HCT116 (cell line): ENCODE data around the gene INTS4. TPM values are rescaled to one million over a fixed set of nuclear protein-coding genes. Genes with fewer than 3 reads are reported as not detected.

Experiments used
- ATAC-seq: fragments of 200-7000 bp; cut with Tn5 transposase; 2 replicates; pipeline ENCODE4 v1.9.1; 2020; ENCODE audit warnings: mild to moderate bottlenecking, moderate library complexity
- BruUV-seq: library from RNA; stranded (reverse); fragments of 400-500 nt; replicated peaks from 2 replicates; lab custom pipeline; 2021; lab: Mats Ljungman, UMichigan
- CTCF ChIA-PET: fragments of 300-600 bp; sonication (Branson Sonifier 250); formaldehyde crosslinking; loops from one replicate; lab custom pipeline; 2021; ENCODE audit warnings: antibody characterized with exemption; lab: Charles Lee
- POLR2A ChIA-PET: fragments of 300-600, 350-600 bp; sonication (Branson Sonifier 250); formaldehyde crosslinking; loops from one replicate; lab custom pipeline; 2021; ENCODE audit warnings: antibody characterized with exemption; lab: Charles Lee
- RAD21 ChIA-PET, 2 experiments: fragments of 300-600 bp; sonication (Branson Sonifier 250); formaldehyde crosslinking; loops; one replicate each; lab custom pipeline; 2023; ENCODE audit warnings: low total read pairs in 2 of 2; ENCODE audit not compliant: uncharacterized antibody in 2 of 2, unreplicated experiment in 2 of 2, low non-redundant PET in 1 of 2; lab: Charles Lee
- DNase-seq: peaks from one replicate; pipeline ENCODE4 v3.0.0-alpha.2; 2010; ENCODE audit warnings: low read depth, low spot score
- H2AFZ ChIP-seq: fragments of 200-600 bp; shearing (Covaris generic), sonication (generic); 2 replicates; pipeline ENCODE4 v1.6.1; 2017; ENCODE audit warnings: low read depth, mixed run types, mixed read lengths, antibody characterized with exemption, low read length; ENCODE audit not compliant: poor library complexity, severe bottlenecking
- H3K27ac ChIP-seq: 2 replicates; pipeline ENCODE4 v1.5.1; 2012; ENCODE audit warnings: low read depth, low read length
- H3K27me3 ChIP-seq: fragments of 200-600 bp; sonication (generic); 2 replicates; pipeline ENCODE4 v1.6.1; 2016; ENCODE audit warnings: mixed run types, low read length, mixed read lengths; ENCODE audit not compliant: insufficient read depth
- H3K36me3 ChIP-seq, 2 experiments: fragments of 200-500 bp in 1 of 2; fragments of 200-600 bp in 1 of 2; sonication (Bioruptor generic) in 1 of 2; sonication (generic) in 1 of 2; 2 replicates each; pipeline versions ENCODE4 v1.5.1 to v1.6.1; 2014 to 2016; ENCODE audit warnings: low read length in 2 of 2, inconsistent platforms in 1 of 2, mixed read lengths in 1 of 2, mixed run types in 1 of 2; ENCODE audit not compliant: insufficient read depth in 2 of 2, control insufficient read depth in 1 of 2
- H3K4me1 ChIP-seq, 2 experiments: fragments of 200-600 bp in 1 of 2; sonication (generic) in 1 of 2; 2 replicates each; pipeline versions ENCODE4 v1.5.1 to v1.6.1; 2012 to 2017; ENCODE audit warnings: low read length in 2 of 2, inconsistent platforms in 1 of 2, mild to moderate bottlenecking in 1 of 2, mixed read lengths in 1 of 2, mixed run types in 1 of 2, moderate library complexity in 1 of 2; ENCODE audit not compliant: insufficient read depth in 2 of 2, control insufficient read depth in 1 of 2
- H3K4me2 ChIP-seq: fragments of 200-600 bp; sonication (generic); 2 replicates; pipeline ENCODE4 v1.6.1; 2017; ENCODE audit warnings: mixed run types, low read length, mixed read lengths
- H3K4me3 ChIP-seq, 2 experiments: fragments of 200-600 bp in 1 of 2; sonication (generic) in 1 of 2; replicated peaks in 1 of 2; 2 replicates each; pipeline ENCODE4 v1.5.1; 2011 to 2016; ENCODE audit warnings: low read length in 2 of 2, control low read depth in 1 of 2, low read depth in 1 of 2, mild to moderate bottlenecking in 1 of 2, mixed read lengths in 1 of 2, mixed run types in 1 of 2
- H3K79me2 ChIP-seq: fragments of 200-600 bp; sonication (generic); 2 replicates; pipeline ENCODE4 v1.6.1; 2017; ENCODE audit warnings: mild to moderate bottlenecking, mixed run types, low read length, moderate library complexity, mixed read lengths; ENCODE audit not compliant: insufficient read depth
- H3K9ac ChIP-seq: fragments of 200-600 bp; sonication (generic); 2 replicates; pipeline ENCODE4 v1.6.1; 2016; ENCODE audit warnings: low read length, mixed read lengths
- H3K9me2 ChIP-seq: fragments of 200-600 bp; sonication (generic), shearing (Covaris generic); 2 replicates; pipeline ENCODE4 v1.6.1; 2017; ENCODE audit warnings: mixed run types, mild to moderate bottlenecking, moderate library complexity; ENCODE audit not compliant: insufficient read depth
- H3K9me3 ChIP-seq, 2 experiments: fragments of 200-500 bp in 1 of 2; fragments of 200-600 bp in 1 of 2; sonication (Bioruptor generic) in 1 of 2; sonication (generic) in 1 of 2; 2 replicates each; pipeline ENCODE4 v1.6.1; 2014 to 2017; ENCODE audit warnings: low read length in 2 of 2, mixed read lengths in 2 of 2, inconsistent platforms in 1 of 2, low read depth in 1 of 2, mild to moderate bottlenecking in 1 of 2, mixed run types in 1 of 2, moderate library complexity in 1 of 2; ENCODE audit not compliant: control insufficient read depth in 1 of 2, insufficient read depth in 1 of 2
- H4K20me1 ChIP-seq: fragments of 200-600 bp; sonication (generic), shearing (Covaris generic); 2 replicates; pipeline ENCODE4 v1.6.1; 2017; ENCODE audit warnings: mixed run types, mild to moderate bottlenecking, moderate library complexity; ENCODE audit not compliant: insufficient read depth
- ATF3 ChIP-seq: IDR thresholded peaks from 2 replicates; pipeline ENCODE4 v1.6.1; 2012
- CBX3 ChIP-seq: IDR thresholded peaks from 2 replicates; pipeline ENCODE4 v1.6.1; 2012; ENCODE audit warnings: low read depth
- CEBPB ChIP-seq: IDR thresholded peaks from 2 replicates; pipeline ENCODE4 v1.6.1; 2012; ENCODE audit warnings: low read depth
- ELF1 ChIP-seq: IDR thresholded peaks from 2 replicates; pipeline ENCODE4 v1.6.1; 2012; ENCODE audit warnings: low read depth, borderline replicate concordance
- EZH2 ChIP-seq: fragments of 200-600 bp; sonication (generic); IDR thresholded peaks from 2 replicates; pipeline ENCODE4 v1.6.1; 2017; ENCODE audit warnings: antibody characterized with exemption, mixed run types
- EZH2phosphoT487 ChIP-seq: fragments of 200-600 bp; IDR thresholded peaks from 2 replicates; pipeline ENCODE4 v1.6.1; 2018; ENCODE audit warnings: antibody characterized with exemption, borderline replicate concordance
- FOSL1 ChIP-seq: IDR thresholded peaks from 2 replicates; pipeline ENCODE4 v1.6.1; 2012; ENCODE audit warnings: low read depth
- JUND ChIP-seq: IDR thresholded peaks from 2 replicates; pipeline ENCODE4 v1.6.1; 2012
- MAX ChIP-seq: IDR thresholded peaks from 2 replicates; pipeline ENCODE4 v1.6.1; 2012
- POLR2A ChIP-seq: IDR thresholded peaks from 2 replicates; pipeline ENCODE4 v1.7.0; 2011; ENCODE audit warnings: borderline replicate concordance; ENCODE audit not compliant: insufficient read depth, insufficient read length; ENCODE audit errors: extremely low read depth
- RAD21 ChIP-seq: IDR thresholded peaks from 2 replicates; pipeline ENCODE4 v1.6.1; 2012; ENCODE audit warnings: low read depth, mild to moderate bottlenecking
- SP1 ChIP-seq: IDR thresholded peaks from 2 replicates; pipeline ENCODE4 v1.6.1; 2012; ENCODE audit warnings: low read depth
- ZBTB33 ChIP-seq: IDR thresholded peaks from 2 replicates; pipeline ENCODE4 v1.6.1; 2011; ENCODE audit warnings: mild to moderate bottlenecking, low read length, moderate library complexity; ENCODE audit not compliant: insufficient replicate concordance; ENCODE audit errors: extremely low read depth
- ZNF274 ChIP-seq: fragments of 200-500 bp; sonication (Bioruptor generic); IDR thresholded peaks from 2 replicates; pipeline ENCODE4 v1.6.1; 2014; ENCODE audit warnings: mild to moderate bottlenecking, low read depth, low read length, inconsistent platforms
- intact Hi-C: fragments of 100-400 bp; cut with micrococcal nuclease; formaldehyde crosslinking; loops from 2 replicates; pipeline ENCODE4 v1.10.0; 2022
- total RNA-seq: library from RNA; stranded (reverse); gene quantifications from one replicate; pipeline ENCODE4 v1.2.1, GENCODE V29; 2021; ENCODE audit not compliant: unreplicated experiment
- TF ChIP-seq, protein P1 (sequence below): IDR thresholded peaks from 2 replicates; pipeline ENCODE4 v1.6.1; 2012; ENCODE audit warnings: low read depth

Gene INTS4
- total RNA-seq, 1 experiment from 2014 or later, result 41.0 TPM

DNA sequence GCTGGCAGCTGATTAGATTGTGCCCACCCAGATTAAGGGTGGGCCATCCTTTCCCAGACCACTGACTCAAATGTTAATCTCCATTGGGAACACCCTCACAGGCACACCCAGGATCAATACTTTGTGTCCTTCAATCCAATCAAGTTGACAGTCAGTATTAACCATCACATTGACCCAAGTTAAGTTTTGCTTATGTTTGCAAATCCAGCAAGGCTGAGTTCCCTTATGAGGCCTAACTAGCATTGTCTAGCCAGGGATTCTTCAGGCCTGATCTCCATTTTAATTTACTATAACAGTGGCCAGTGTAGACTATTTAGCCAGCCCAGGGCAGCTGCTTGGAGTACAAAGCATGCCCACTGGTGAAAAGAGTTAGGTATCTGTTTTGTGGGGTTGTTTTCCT lies 30.9 kb upstream of the INTS4 start:
- no peak for ATAC-seq
- CTCF ChIA-PET, result interaction anchor here (1.3 kb wide), 1 partner anchor 31 kb away, joined by 3 read pairs; the partner anchor contains the start of gene INTS4
- Histone ChIP-seq H3K79me2 (peaks cover 16% of the 10 kb centered on the region; the same call in 1 of the 2 replicates), H3K27me3 (no peaks in the 10 kb centered on the region), H4K20me1 (no peaks in the 10 kb centered on the region), H3K36me3 (no peaks in the 10 kb centered on the region), H3K4me3 (no peak overlapping the region), H3K9ac (no peak overlapping the region), H2AFZ (no peak overlapping the region), H3K4me1 (peaks cover 36 to 61% of the 10 kb centered on the region in 2 experiments), H3K27ac (no peak overlapping the region), H3K4me2 (no peak overlapping the region), H3K9me2 (no peaks in the 10 kb centered on the region), H3K9me3 (no peaks in the 10 kb centered on the region)
- no TSS peak for BruUV-seq
- DNase-seq, result no peak
- TF ChIP-seq EZH2 (no peak), POLR2A (no peak), FOSL1 (no peak), CEBPB (no peak), ZBTB33 (no peak), ATF3 (no peak), SP1 (no peak), EZH2phosphoT487 (no peak), ELF1 (no peak), JUND (no peak), ZNF274 (no peak), CBX3 (no peak), MAX (no peak), RAD21 (no peak)
- TF ChIP-seq, protein P1, sequence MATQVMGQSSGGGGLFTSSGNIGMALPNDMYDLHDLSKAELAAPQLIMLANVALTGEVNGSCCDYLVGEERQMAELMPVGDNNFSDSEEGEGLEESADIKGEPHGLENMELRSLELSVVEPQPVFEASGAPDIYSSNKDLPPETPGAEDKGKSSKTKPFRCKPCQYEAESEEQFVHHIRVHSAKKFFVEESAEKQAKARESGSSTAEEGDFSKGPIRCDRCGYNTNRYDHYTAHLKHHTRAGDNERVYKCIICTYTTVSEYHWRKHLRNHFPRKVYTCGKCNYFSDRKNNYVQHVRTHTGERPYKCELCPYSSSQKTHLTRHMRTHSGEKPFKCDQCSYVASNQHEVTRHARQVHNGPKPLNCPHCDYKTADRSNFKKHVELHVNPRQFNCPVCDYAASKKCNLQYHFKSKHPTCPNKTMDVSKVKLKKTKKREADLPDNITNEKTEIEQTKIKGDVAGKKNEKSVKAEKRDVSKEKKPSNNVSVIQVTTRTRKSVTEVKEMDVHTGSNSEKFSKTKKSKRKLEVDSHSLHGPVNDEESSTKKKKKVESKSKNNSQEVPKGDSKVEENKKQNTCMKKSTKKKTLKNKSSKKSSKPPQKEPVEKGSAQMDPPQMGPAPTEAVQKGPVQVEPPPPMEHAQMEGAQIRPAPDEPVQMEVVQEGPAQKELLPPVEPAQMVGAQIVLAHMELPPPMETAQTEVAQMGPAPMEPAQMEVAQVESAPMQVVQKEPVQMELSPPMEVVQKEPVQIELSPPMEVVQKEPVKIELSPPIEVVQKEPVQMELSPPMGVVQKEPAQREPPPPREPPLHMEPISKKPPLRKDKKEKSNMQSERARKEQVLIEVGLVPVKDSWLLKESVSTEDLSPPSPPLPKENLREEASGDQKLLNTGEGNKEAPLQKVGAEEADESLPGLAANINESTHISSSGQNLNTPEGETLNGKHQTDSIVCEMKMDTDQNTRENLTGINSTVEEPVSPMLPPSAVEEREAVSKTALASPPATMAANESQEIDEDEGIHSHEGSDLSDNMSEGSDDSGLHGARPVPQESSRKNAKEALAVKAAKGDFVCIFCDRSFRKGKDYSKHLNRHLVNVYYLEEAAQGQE, result no peak
- intact Hi-C loops, result no loop called here
- POLR2A ChIA-PET, result no interaction called here
- RAD21 ChIA-PET, result no interaction called here
